ENCODE measurements around the gene KCNJ13. TPM values are rescaled to one million over a fixed set of nuclear protein-coding genes. Genes with fewer than 3 reads are reported as not detected.

KCNJ13 gene
- polyA plus RNA-seq, 2 of the 4 experiments (the other 2 are of a cell fraction), result not detected

GRCh38 chr2:232791518-232791917, 15.2 kb upstream of the KCNJ13 start (continued):
- TF ChIP-seq KDM5A (IDR thresholded peaks at IDR 0.05) (no peak), HOXA7 (CRISPR knock-in tag; IDR thresholded peaks at IDR 0.05) (no peak), BHLHE40 (IDR thresholded peaks at IDR 0.05; ENCODE audit: low read depth, low read length) (no peak)

- Histone ChIP-seq H3K4me2 (no peak overlapping the region), H3K9me3 (no peaks in the 10 kb centered on the region), H3K4me1 (no peaks in the 10 kb centered on the region), H3K27ac (no peak overlapping the region), H3K4me3 (no peak overlapping the region)
- FAIRE-seq (no peak), ATAC-seq (no peak), DNase-seq (ENCODE audit: low read depth in 1 of 2, low spot score in 1 of 2) (no peak)
- CTCF ChIA-PET, result no interaction called here
- POLR2A ChIA-PET, result no interaction called here
- TF ChIP-seq ZFP36 (IDR thresholded peaks at IDR 0.05; ENCODE audit: borderline replicate concordance, partially characterized antibody) (no peak), TFCP2L1 (CRISPR knock-in tag; IDR thresholded peaks at IDR 0.05) (no peak), FOSB (CRISPR knock-in tag; IDR thresholded peaks at IDR 0.05) (no peak), HDAC2 (IDR thresholded peaks at IDR 0.05) (no peak), MYC (IDR thresholded peaks at IDR 0.05; ENCODE audit: borderline replicate concordance, low read length) (no peak), HMGXB4 (CRISPR knock-in tag; IDR thresholded peaks at IDR 0.05; ENCODE audit: borderline replicate concordance) (no peak), REST (IDR thresholded peaks at IDR 0.05) (no peak), ZC3H11A (IDR thresholded peaks at IDR 0.05) (no peak), GATA3 (IDR thresholded peaks at IDR 0.05; ENCODE audit: borderline replicate concordance) (no peak), ZNF302 (CRISPR knock-in tag; IDR thresholded peaks at IDR 0.05) (no peak), BHLHE40 (IDR thresholded peaks at IDR 0.05; ENCODE audit: low read depth, low read length) (no peak), FOSL2 (IDR thresholded peaks at IDR 0.05) (no peak), FOSL2 (CRISPR knock-in tag; IDR thresholded peaks at IDR 0.05) (no peak), RNF2 (IDR thresholded peaks at IDR 0.05; ENCODE audit: borderline replicate concordance, low read depth) (no peak)
- TF ChIP-seq, protein P1, sequence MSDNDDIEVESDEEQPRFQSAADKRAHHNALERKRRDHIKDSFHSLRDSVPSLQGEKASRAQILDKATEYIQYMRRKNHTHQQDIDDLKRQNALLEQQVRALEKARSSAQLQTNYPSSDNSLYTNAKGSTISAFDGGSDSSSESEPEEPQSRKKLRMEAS (IDR thresholded peaks at IDR 0.05), result no peak
- whole genome bisulfite sequencing (ENCODE audit: missing lambda C conversion rate), result 89% methylated on average over 4 of the region's 4 CpGs
Measured at GRCh38 chr2:232789082-232789481, 12.7 kb upstream of the KCNJ13 start.

- no peak overlapping the region for H3K27ac ChIP-seq
- ChIA-PET POLR2A (no interaction called here), CTCF (no interaction called here)
- FAIRE-seq (no peak), ATAC-seq (no peak), DNase-seq (ENCODE audit: low read depth in 1 of 2, low spot score in 1 of 2) (no peak)
- no peak overlapping the region for H3K4me2 ChIP-seq
- H3K4me3 ChIP-seq, result no peak overlapping the region
- no peaks in the 10 kb centered on the region for H3K4me1 ChIP-seq
- H3K9me3 ChIP-seq, result no peaks in the 10 kb centered on the region
- TF ChIP-seq RAD21 (conservative IDR thresholded peaks at IDR 0.05 in 1 of 2, IDR thresholded peaks at IDR 0.05 in 1 of 2), result no peak
- no peak for TF ChIP-seq POLR2A (IDR thresholded peaks at IDR 0.05; ENCODE audit: low read length)
- TF ChIP-seq ZNF302 (CRISPR knock-in tag; IDR thresholded peaks at IDR 0.05), result no peak
- no peak for TF ChIP-seq EP300 (IDR thresholded peaks at IDR 0.05)
- no peak for TF ChIP-seq NFE2L2 (conservative IDR thresholded peaks at IDR 0.05; ENCODE audit: low read length)
- no peak for TF ChIP-seq TFCP2L1 (CRISPR knock-in tag; IDR thresholded peaks at IDR 0.05)
- no peak for TF ChIP-seq CBX2 (IDR thresholded peaks at IDR 0.05; ENCODE audit: borderline replicate concordance, low read depth)
- TF ChIP-seq ESRRA (IDR thresholded peaks at IDR 0.05; ENCODE audit: borderline replicate concordance, low read length), result no peak
- TF ChIP-seq ATOH8 (CRISPR knock-in tag; IDR thresholded peaks at IDR 0.05; ENCODE audit: low read depth), result no peak
- no peak for TF ChIP-seq CEBPB (IDR thresholded peaks at IDR 0.05)
- TF ChIP-seq, protein P2, sequence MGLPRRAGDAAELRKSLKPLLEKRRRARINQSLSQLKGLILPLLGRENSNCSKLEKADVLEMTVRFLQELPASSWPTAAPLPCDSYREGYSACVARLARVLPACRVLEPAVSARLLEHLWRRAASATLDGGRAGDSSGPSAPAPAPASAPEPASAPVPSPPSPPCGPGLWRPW (IDR thresholded peaks at IDR 0.05), result no peak
- no peak for TF ChIP-seq NPAS2 (CRISPR knock-in tag; IDR thresholded peaks at IDR 0.05; ENCODE audit: borderline replicate concordance)
- TF ChIP-seq CTCF (IDR thresholded peaks at IDR 0.05), result no peak
- TF ChIP-seq JUNB (IDR thresholded peaks at IDR 0.05), result no peak
Measured at GRCh38 chr2:232787806-232788205, 11.4 kb upstream of the KCNJ13 start.

All from A549 (cell line).